HG03432 (cell line): ENCODE data around the gene FAM76B.

Experiments
- ATAC-seq: cut with Tn5 transposase; IDR thresholded peaks from one replicate; pipeline ENCODE4 v1.9.1; 2021; ENCODE audit warnings: mild to moderate bottlenecking, moderate library complexity; ENCODE audit not compliant: unreplicated experiment

Gene FAM76B

DNA sequence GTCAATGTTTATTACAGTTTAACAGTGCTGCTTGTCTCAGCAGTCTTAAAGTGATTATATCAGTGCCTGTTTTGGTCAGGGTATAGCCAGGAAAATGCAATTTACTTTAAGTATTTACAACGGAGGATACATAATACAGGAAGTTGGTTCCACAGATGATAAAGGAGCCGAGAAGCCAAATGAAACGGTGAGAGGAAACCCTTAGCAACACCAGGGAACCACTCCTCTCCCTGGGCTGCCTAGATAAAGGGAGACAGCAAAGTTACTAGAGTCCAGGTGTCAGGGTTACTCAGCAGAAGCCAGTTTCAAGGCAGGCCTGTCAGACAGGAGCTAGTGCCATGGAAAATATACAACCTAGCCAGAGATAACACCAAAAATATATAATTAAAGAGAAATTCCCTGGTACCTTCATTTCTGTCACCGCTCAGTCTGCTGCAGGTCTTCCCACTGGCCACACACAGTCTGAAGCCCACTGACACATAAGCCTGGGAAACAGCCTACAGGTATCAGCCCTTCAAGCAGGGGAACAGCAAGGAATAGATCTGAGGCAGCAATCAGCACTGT is 55.5 kb downstream of the FAM76B start:
- no peak for ATAC-seq

DNA sequence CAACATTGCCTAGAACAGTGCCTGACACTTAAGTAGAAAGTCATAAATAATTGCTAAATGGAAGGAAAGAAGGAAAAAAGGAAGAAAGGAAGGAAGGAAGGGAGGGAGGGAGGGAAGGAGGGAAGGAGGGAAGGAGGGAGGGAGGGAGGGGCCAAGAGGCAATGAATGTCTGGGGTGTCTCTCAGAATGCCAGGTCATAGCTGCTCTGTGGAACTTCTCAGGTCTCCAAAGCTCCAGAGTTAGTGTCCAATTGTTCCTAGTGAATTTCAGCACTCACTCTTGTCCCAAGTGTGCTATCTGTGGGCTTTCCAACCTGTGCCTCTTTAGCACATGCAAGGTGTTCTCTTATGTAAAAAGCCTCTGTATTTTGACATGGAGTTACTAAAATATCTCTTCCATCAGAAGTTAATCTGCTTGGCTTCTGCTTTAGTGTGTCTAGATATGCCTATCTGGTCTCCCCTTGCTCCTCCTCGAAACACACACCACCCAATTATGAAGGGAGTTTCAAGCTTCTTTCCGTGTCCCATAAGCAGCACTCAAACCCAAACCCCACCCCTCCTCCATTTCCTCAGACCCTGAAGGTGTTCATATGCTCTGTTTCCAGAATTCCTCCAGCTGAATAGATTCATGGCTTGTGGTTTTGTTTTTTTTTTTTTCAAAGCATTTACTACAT is 56.5 kb downstream of the FAM76B start:
- ATAC-seq, result no peak

DNA sequence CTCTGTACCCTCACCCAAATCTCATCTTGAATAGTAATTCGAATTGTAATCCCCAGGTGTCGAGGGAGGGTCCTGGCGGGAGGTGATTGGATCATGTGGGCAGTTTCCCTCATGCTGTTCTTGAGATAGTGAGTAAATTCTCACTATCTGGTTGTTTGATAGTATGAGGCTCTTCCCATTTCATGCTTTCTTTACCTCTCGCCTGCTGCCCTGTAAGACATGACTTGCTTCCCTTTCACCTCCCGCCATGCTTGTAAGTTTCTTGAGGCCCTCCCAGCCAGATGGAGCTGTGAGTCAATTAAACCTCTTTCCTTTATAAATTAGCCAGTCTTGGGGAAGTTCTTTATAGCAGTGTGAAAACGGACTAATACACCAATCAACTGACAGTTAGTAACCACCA is 60.1 kb downstream of the FAM76B start:
- ATAC-seq, result no peak

DNA sequence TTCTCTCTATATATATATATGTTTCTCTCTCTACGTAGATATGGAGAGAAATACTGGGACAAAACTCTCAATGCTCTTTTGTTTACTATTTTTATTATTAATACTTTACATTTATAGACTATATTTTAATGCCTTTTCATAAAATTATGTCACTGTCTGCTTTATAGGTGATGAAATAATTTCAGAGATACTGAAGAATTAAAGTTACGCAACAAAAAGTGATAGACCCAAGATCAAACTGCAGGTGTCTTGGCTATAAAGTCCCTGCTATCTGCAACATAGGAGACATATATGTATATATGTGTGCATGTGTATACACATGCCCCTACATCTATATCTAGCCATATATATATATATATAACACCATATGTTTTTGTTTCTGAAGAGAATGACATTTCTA is 60.8 kb downstream of the FAM76B start:
- no peak for ATAC-seq

DNA sequence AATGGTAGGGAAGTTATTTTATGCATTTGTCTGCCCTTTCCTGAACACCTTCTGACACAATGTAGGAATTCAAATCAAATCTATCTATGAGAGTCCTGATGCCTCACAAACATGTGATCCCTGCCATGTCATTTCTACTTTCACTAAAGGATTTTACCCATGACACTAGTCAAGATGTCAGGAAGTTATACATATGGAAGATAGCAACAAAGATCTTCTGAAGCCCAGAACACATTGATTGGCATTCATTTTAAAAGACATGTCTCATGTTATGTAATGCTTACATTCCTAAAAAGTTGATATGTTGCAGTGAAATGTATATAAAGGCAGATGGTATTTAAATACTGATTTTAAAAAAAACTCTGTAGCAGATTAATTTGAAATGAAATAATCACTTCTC is 61.5 kb downstream of the FAM76B start:
- ATAC-seq, result no peak

DNA sequence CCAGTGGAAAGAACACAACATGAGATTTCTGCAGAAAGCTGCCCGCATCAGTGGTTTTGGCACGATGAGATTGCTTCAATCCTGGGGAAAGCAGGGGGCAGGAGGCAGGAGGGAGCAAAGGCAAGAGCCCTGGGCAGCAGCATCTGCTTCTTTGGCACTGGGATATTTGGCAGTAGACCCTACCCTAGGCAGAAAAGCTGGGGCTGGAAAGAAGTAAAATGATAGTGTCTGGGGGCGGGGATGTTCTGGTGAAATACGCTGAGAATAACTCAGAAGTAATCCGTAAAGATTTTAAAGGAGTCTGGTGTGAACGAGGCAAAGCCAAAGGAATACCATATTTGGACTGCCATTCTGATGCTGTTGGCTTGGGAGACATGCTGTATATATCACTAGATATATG is 62.0 kb downstream of the FAM76B start:
- no peak for ATAC-seq

DNA sequence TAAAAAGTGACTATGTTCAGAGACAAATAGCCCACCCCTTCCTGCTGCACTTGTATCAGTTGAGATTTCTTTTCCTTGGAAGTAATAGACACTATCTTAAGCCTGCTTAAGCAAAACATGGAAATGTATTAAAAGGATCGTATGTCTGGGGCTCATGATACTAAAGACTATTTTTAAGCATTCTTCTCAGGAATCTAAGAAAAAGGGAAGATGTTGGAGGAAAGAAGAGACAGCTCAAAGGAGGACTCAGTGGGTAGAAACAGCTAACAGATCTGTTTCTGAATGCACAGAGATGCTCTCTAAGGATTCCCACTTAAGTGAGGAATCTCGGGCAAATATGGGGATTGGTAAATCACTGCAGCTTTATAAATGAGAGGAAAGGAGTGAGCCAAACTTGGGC is 62.5 kb downstream of the FAM76B start:
- no peak for ATAC-seq

DNA sequence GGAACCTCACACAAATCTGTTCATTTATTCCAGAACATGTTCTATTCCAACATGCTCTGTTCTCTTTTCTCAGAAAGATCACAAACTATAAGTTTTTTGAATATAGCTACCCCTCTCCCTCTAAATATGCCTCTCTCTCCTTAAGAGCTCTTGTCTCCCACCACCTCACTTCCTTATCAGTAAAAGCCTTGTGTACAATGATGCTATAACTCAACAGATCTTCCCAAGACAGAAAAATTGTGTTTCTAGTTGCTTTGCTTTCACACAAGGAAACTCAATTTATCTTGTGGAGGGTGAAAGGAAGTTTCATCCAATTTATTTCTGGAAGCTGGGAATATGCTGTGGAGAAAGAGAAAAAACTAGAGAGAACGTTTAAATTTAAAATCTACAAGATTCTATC is 64.4 kb downstream of the FAM76B start:
- no peak for ATAC-seq

DNA sequence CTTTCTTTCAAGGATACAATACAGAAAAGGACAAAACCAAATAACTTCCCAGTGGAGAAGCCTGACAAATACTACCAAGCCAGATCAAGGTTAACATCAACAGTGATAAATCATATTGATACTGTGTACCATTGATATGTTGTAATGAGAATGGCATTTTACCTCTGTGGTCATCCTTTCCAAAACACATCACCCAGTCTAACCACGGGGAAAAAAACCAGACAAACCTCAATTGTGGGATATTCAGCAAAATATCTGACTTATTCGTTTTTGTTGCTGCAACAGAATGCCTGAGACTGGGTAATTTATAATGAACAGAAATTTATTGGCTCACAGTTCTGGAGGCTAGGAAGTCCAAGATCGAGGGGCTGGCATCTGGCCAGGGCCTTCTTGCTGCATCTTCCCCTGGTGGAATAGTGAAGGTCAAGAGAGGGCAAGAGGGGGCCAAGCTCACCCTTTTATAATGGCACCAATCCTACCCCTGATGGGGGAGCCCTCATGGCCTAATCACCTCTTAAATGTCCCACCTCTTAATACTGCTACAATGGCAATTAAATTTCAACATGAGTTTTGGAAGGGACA is 66.1 kb downstream of the FAM76B start:
- ATAC-seq, result no peak

DNA sequence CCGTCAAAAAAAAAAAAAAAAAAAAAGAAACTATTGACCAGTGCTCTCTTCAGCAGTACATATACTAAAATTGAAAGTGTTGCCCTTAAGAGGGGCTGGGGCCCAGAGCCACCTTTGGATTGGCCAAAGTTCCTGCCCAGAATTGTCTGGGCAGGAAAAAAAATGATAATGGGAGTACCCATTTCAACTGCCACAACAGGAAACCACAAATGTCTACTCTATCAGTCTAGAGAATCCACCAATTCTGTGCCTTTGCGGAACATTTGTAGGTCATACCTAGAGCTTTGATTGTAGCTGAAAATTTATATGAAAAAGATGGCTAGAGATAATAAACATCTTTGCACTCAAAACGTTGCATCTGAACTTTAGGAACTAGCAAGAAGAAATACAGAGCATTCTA is 69.4 kb downstream of the FAM76B start:
- no peak for ATAC-seq
